GM19328 (cell line): Measurements from ENCODE around the gene MYBBP1A.

ENCODE experiments used
- ATAC-seq: cut with Tn5 transposase; IDR thresholded peaks from one replicate; pipeline ENCODE4 v1.9.1; 2021; ENCODE audit warnings: mild to moderate bottlenecking, moderate library complexity; ENCODE audit not compliant: unreplicated experiment

Gene MYBBP1A

GRCh38 chr17:4551796-4552525 lies 3.2 kb downstream of the MYBBP1A start:
- no peak for ATAC-seq

GRCh38 chr17:4551141-4551540 lies 4.0 kb downstream of the MYBBP1A start:
- no peak for ATAC-seq

GRCh38 chr17:4550534-4551039 lies 4.6 kb downstream of the MYBBP1A start:
- ATAC-seq = no peak

GRCh38 chr17:4549781-4550533 lies 5.2 kb downstream of the MYBBP1A start:
- no peak for ATAC-seq

- ATAC-seq = no peak
Measured at GRCh38 chr17:4548721-4549531, 6.3 kb downstream of the MYBBP1A start.

- no peak for ATAC-seq
Measured at GRCh38 chr17:4548061-4548461, 7.1 kb downstream of the MYBBP1A start.

- ATAC-seq = no peak
Measured at GRCh38 chr17:4547118-4547906, 7.9 kb downstream of the MYBBP1A start.

GRCh38 chr17:4545217-4545951 lies 9.8 kb downstream of the MYBBP1A start:
- ATAC-seq = no peak

GRCh38 chr17:4544951-4545216 lies 10.3 kb downstream of the MYBBP1A start:
- no peak for ATAC-seq

- ATAC-seq = no peak
Measured at GRCh38 chr17:4544135-4544950, 10.8 kb downstream of the MYBBP1A start.

- ATAC-seq = no peak
Measured at GRCh38 chr17:4543557-4544026, 11.6 kb downstream of the MYBBP1A start.

- no peak for ATAC-seq
Measured at GRCh38 chr17:4542726-4543191, 12.4 kb downstream of the MYBBP1A start.

- ATAC-seq = no peak
Measured at GRCh38 chr17:4542003-4542725, 13.0 kb downstream of the MYBBP1A start.

GRCh38 chr17:4541328-4542002 lies 13.7 kb downstream of the MYBBP1A start:
- no peak for ATAC-seq

GRCh38 chr17:4540687-4541327 lies 14.4 kb downstream of the MYBBP1A start:
- no peak for ATAC-seq

GRCh38 chr17:4540224-4540651 lies 14.9 kb downstream of the MYBBP1A start:
- ATAC-seq = no peak

- no peak for ATAC-seq
Measured at GRCh38 chr17:4539576-4540223, 15.5 kb downstream of the MYBBP1A start.
